Prostate gland (tissue), 2 donors: ENCODE measurements around the gene ARHGAP24. TPM values are rescaled to one million over a fixed set of nuclear protein-coding genes. Genes with fewer than 3 reads are reported as not detected.

Experiments used
- DNase-seq: peaks from one replicate; pipeline ENCODE4 v3.0.0-alpha.2; 2019; ENCODE audit warnings: low spot score
- H3K27ac ChIP-seq, 2 donors: fragments of 200-600 bp; sonication (generic); 2 replicates each; pipeline ENCODE4 v1.5.1; 2017 to 2019
- H3K27me3 ChIP-seq: fragments of 200-600 bp; sonication (generic); replicated peaks from 2 replicates; pipeline ENCODE4 v1.5.1; 2019; ENCODE audit not compliant: insufficient read depth
- H3K36me3 ChIP-seq, 2 donors: fragments of 200-600 bp; sonication (generic); 1 replicate in 1 of 2; 2 replicates in 1 of 2; pipeline versions ENCODE4 v1.5.1 to v1.8.1; 2017 to 2019
- H3K4me1 ChIP-seq: fragments of 200-600 bp; sonication (generic); replicated peaks from 2 replicates; pipeline ENCODE4 v1.5.1; 2019
- H3K4me3 ChIP-seq, 2 donors: fragments of 200-600 bp; sonication (generic); 2 replicates each; pipeline ENCODE4 v1.5.1; 2017 to 2019
- H3K9me3 ChIP-seq: fragments of 200-600 bp; sonication (generic); 2 replicates; pipeline ENCODE4 v1.5.1; 2017
- POLR2A ChIP-seq: fragments of 450-650 bp; IDR thresholded peaks from one replicate; pipeline ENCODE4 v1.6.1; 2016; ENCODE audit warnings: antibody characterized with exemption, mild to moderate bottlenecking
- POLR2AphosphoS5 ChIP-seq: sonication (generic); formaldehyde crosslinking; IDR thresholded peaks from one replicate; pipeline ENCODE4 v1.6.1; 2017; ENCODE audit warnings: antibody characterized with exemption
- WGBS: methylation state at CpG from one replicate; pipeline ENCODE4 v1.1.5; 2018; 5-methylcytosine and 5-hydroxymethylcytosine counted together
- intact Hi-C: fragments of 100-400 bp; cut with DNase I; formaldehyde crosslinking; loops from one replicate; pipeline ENCODE4 v1.14.2; 2022
- total RNA-seq, 2 donors: library from RNA; depleted of rRNA; stranded (reverse); fragments of >200 nt; gene quantifications; one replicate each; pipeline ENCODE4 v1.1.0, GENCODE V29; 2016
- TF ChIP-seq, protein P1 (sequence below), 4 experiments: fragments of 200-600 bp in 2 of 4; fragments of 450-650 bp in 2 of 4; sonication (generic) in 2 of 4; IDR thresholded peaks; 1 replicate in 3 of 4; 2 replicates in 1 of 4; pipeline ENCODE4 v1.5.1; 2016 to 2019; ENCODE audit warnings: antibody characterized with exemption in 4 of 4, mild to moderate bottlenecking in 2 of 4, moderate library complexity in 2 of 4

The ARHGAP24 gene
- total RNA-seq, 2 donors from 2014 or later = 6.7 to 7.4 TPM

DNA sequence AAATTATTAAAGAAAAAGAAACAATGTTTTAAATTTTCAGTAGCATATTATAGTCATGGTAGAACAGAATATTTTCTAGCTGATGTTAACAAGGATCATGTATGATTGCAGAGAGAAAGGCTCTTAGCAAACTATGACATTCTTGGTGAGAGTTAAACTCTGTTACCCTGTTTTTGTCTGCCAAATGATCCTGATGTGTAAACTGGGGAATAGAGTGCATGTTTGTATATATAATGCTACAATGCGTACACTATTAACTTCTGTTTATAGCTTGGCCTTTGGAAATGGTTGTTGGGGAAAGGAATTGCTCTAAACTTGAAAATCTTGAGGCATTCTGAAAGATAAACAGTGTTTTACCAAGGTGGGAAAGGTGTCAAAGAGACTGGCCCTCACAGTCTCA lies 292.7 kb downstream of the ARHGAP24 start:
- no peak overlapping the region for H3K27ac ChIP-seq
- TF ChIP-seq, protein P1, sequence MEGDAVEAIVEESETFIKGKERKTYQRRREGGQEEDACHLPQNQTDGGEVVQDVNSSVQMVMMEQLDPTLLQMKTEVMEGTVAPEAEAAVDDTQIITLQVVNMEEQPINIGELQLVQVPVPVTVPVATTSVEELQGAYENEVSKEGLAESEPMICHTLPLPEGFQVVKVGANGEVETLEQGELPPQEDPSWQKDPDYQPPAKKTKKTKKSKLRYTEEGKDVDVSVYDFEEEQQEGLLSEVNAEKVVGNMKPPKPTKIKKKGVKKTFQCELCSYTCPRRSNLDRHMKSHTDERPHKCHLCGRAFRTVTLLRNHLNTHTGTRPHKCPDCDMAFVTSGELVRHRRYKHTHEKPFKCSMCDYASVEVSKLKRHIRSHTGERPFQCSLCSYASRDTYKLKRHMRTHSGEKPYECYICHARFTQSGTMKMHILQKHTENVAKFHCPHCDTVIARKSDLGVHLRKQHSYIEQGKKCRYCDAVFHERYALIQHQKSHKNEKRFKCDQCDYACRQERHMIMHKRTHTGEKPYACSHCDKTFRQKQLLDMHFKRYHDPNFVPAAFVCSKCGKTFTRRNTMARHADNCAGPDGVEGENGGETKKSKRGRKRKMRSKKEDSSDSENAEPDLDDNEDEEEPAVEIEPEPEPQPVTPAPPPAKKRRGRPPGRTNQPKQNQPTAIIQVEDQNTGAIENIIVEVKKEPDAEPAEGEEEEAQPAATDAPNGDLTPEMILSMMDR (IDR thresholded peaks at IDR 0.05) = no peak
- no peak for TF ChIP-seq POLR2A
- TF ChIP-seq POLR2AphosphoS5 = no peak
- 66% methylated on average over 1 of the region's 1 CpG for WGBS
- H3K4me1 ChIP-seq = no peaks in the 10 kb centered on the region
- no peaks in the 10 kb centered on the region for H3K36me3 ChIP-seq
- H3K4me3 ChIP-seq = no peak overlapping the region
- no peaks in the 10 kb centered on the region for H3K9me3 ChIP-seq
- no peak for DNase-seq
- intact Hi-C loops = no loop called here
- H3K27me3 ChIP-seq = no peaks in the 10 kb centered on the region

DNA sequence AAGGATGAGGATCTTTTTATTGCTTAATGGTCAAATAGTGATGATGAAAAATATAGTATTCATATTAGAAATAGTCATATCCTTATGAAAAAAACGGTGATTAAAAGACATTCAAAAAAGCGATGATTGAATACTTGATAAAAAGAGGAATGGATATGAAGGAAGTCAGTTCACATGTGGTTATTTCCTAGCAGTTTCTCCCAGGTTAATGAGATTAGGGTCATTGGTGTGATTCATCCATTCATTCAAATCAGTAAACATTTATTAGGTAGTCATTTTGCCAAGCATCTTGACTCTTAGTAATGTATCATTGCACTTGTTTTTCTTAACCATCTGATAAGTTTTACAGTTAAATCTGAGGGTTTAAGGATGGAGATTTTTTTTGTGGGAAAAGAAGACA lies 294.1 kb downstream of the ARHGAP24 start:
- 96% methylated on average over 2 of the region's 2 CpGs for WGBS
- Histone ChIP-seq H3K9me3 (no peaks in the 10 kb centered on the region), H3K4me1 (no peaks in the 10 kb centered on the region), H3K36me3 (no peaks in the 10 kb centered on the region), H3K27ac (no peak overlapping the region), H3K27me3 (no peaks in the 10 kb centered on the region), H3K4me3 (no peak overlapping the region)
- intact Hi-C loops = no loop called here
- TF ChIP-seq POLR2A = no peak
- no peak for DNase-seq

DNA sequence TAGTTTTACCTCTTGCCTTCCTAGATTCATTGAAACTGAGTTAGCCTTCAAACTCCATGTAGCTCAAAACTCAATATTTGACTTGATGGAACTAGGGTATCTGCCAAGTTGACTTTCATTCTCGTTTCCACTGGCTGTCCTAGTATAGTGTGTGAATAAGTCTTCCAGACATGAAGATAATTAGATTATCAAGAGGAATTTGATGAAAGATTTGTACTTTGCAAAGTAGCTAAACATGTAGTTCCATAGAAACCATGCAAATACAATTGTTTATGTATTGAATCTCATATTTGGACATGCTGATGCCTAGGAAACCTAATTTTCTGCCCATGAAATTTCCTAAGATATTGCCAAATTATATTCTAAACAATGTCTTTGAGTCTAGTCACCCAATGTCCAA lies 297.5 kb downstream of the ARHGAP24 start:
- intact Hi-C loops = no loop called here
- no peak overlapping the region for H3K27ac ChIP-seq
- no peaks in the 10 kb centered on the region for H3K9me3 ChIP-seq

GRCh38 chr4:85773372-85773771 lies 298.4 kb downstream of the ARHGAP24 start:
- H3K4me3 ChIP-seq = no peak overlapping the region

More for the DNA sequence above, 297.5 kb downstream of the ARHGAP24 start:
- H3K4me1 ChIP-seq = no peaks in the 10 kb centered on the region
- WGBS = 58% methylated on average over 1 of the region's 1 CpG
- DNase-seq = no peak
- TF ChIP-seq, protein P1 (IDR thresholded peaks at IDR 0.05) = no peak
- TF ChIP-seq POLR2A = no peak
- TF ChIP-seq POLR2AphosphoS5 = no peak
- no peaks in the 10 kb centered on the region for H3K27me3 ChIP-seq
- no peak overlapping the region for H3K4me3 ChIP-seq
- H3K36me3 ChIP-seq = no peaks in the 10 kb centered on the region

GRCh38 chr4:85774000-85774399 lies 299.1 kb downstream of the ARHGAP24 start:
- no peak overlapping the region for H3K27ac ChIP-seq
- H3K4me3 ChIP-seq = no peak overlapping the region
- no peaks in the 10 kb centered on the region for H3K9me3 ChIP-seq
- 86% methylated on average over 1 of the region's 1 CpG for WGBS
- no peaks in the 10 kb centered on the region for H3K4me1 ChIP-seq
- DNase-seq = no peak
- TF ChIP-seq, protein P1 (IDR thresholded peaks at IDR 0.05) = no peak
- TF ChIP-seq POLR2AphosphoS5 (no peak), POLR2A (no peak)
- intact Hi-C loops = no loop called here
- no peaks in the 10 kb centered on the region for H3K27me3 ChIP-seq
- no peaks in the 10 kb centered on the region for H3K36me3 ChIP-seq

More at GRCh38 chr4:85773372-85773771, 298.4 kb downstream of the ARHGAP24 start:
- no peaks in the 10 kb centered on the region for H3K36me3 ChIP-seq
- no peak overlapping the region for H3K27ac ChIP-seq
- DNase-seq = no peak
- no peaks in the 10 kb centered on the region for H3K27me3 ChIP-seq
- WGBS = 63% methylated on average over 1 of the region's 1 CpG
- intact Hi-C loops = no loop called here
- H3K9me3 ChIP-seq = no peaks in the 10 kb centered on the region
- TF ChIP-seq, protein P1 (IDR thresholded peaks at IDR 0.05) = no peak
- TF ChIP-seq POLR2AphosphoS5 (no peak), POLR2A (no peak)
- H3K4me1 ChIP-seq = no peaks in the 10 kb centered on the region
